Spleen (tissue), 11 donors: Measurements from ENCODE around the gene ANO1. TPM values are rescaled to one million over a fixed set of nuclear protein-coding genes. Genes with fewer than 3 reads are reported as not detected.

Experiments used
- DNase-seq: peaks from one replicate; pipeline ENCODE4 v3.0.0-alpha.2; 2020
- H3K27ac ChIP-seq, 8 donors: fragments of 200-600 bp; sonication (generic) in 7 of 8; 1 replicate in 4 of 8; 2 replicates in 4 of 8; pipeline versions ENCODE4 v1.5.0 to v1.8.0; 2016 to 2021; ENCODE audit warnings: inconsistent platforms in 4 of 8, mild to moderate bottlenecking in 4 of 8, moderate library complexity in 1 of 8
- H3K27me3 ChIP-seq, 7 donors: fragments of 200-600 bp; sonication (generic) in 6 of 7; replicated peaks in 1 of 7; 1 replicate in 4 of 7; 2 replicates in 3 of 7; pipeline versions ENCODE4 v1.5.0 to v1.8.0; 2016 to 2021; ENCODE audit warnings: inconsistent platforms in 3 of 7, mild to moderate bottlenecking in 1 of 7
- H3K36me3 ChIP-seq, 6 donors: fragments of 200-600 bp; sonication (generic) in 5 of 6; 1 replicate in 4 of 6; 2 replicates in 2 of 6; pipeline versions ENCODE4 v1.5.0 to v1.8.0; 2016 to 2021; ENCODE audit warnings: inconsistent platforms in 2 of 6
- H3K4me1 ChIP-seq, 6 donors: fragments of 200-600 bp; sonication (generic) in 5 of 6; 1 replicate in 3 of 6; 2 replicates in 3 of 6; pipeline versions ENCODE4 v1.5.0 to v1.8.0; 2016 to 2021; ENCODE audit warnings: inconsistent platforms in 3 of 6
- H3K4me3 ChIP-seq, 8 donors: fragments of 200-600 bp; sonication (generic) in 7 of 8; 1 replicate in 4 of 8; 2 replicates in 4 of 8; pipeline versions ENCODE4 v1.5.0 to v1.8.0; 2016 to 2021; ENCODE audit warnings: inconsistent platforms in 4 of 8, mild to moderate bottlenecking in 4 of 8, moderate library complexity in 2 of 8
- H3K9me3 ChIP-seq, 8 donors: fragments of 200-600 bp; sonication (generic) in 7 of 8; 1 replicate in 4 of 8; 2 replicates in 4 of 8; pipeline versions ENCODE4 v1.5.0 to v1.8.0; 2016 to 2021; ENCODE audit warnings: inconsistent platforms in 4 of 8
- CTCF ChIP-seq, 11 experiments: fragments of 200-600 bp in 7 of 11; fragments of 450-650 bp in 4 of 11; sonication (generic) in 4 of 11; IDR thresholded peaks in 8 of 11; conservative IDR thresholded peaks in 3 of 11; 1 replicate in 7 of 11; 2 replicates in 4 of 11; pipeline versions ENCODE4 v1.4.0 to v1.8.0; 2016 to 2021; ENCODE audit warnings: antibody characterized with exemption in 11 of 11, inconsistent platforms in 4 of 11, mild to moderate bottlenecking in 1 of 11
- POLR2A ChIP-seq, 3 donors: fragments of 450-650 bp; IDR thresholded peaks; one replicate each; pipeline ENCODE4 v1.5.1; 2017; ENCODE audit warnings: antibody characterized with exemption in 3 of 3, mild to moderate bottlenecking in 1 of 3
- POLR2AphosphoS5 ChIP-seq, 3 donors: sonication (generic); formaldehyde crosslinking; IDR thresholded peaks; one replicate each; pipeline ENCODE4 v1.5.1; 2017; ENCODE audit warnings: antibody characterized with exemption in 3 of 3
- WGBS, 5 donors: extraction: QIAGEN DNeasy Blood & Tissue Kit in 3 of 5; methylation state at CpG; one replicate each; pipeline versions ENCODE4 v1.1.5 to v1.1.7; 2013 to 2018; 5-methylcytosine and 5-hydroxymethylcytosine counted together
- intact Hi-C: fragments of 100-400 bp; cut with DNase I; formaldehyde crosslinking; loops from one replicate; pipeline ENCODE4 v1.15.0; 2023; ENCODE audit warnings: low total_unique reads
- polyA plus RNA-seq, 3 donors: library from polyadenylated mRNA; stranded (reverse); fragments of 200-250 nt; gene quantifications; one replicate each; pipeline ENCODE4 v1.2.1, GENCODE V29; 2013
- total RNA-seq, 7 donors: library from RNA; depleted of rRNA in 3 of 7; stranded (reverse); fragments of >200 nt in 3 of 7; fragmentation: NEBNext Ultra II Directional in 4 of 7; extraction: Animal tissue kit (Norgen Biotek cat#: 25700) in 4 of 7; gene quantifications; one replicate each; pipeline versions ENCODE4 v1.1.0 to v1.2.1, GENCODE V29; 2016 to 2021
- donor health status: healthy with polysubstance abuse.
- donor health status: DM: no; HTN: no; CAD: no; lungs with moderate emphysema.
- donor health status: DM: no; HTN: no; CAD: no.
- donor health status: Bipolar disorder and iron deficiency.
- donor health status: healthy.
- donor health status: DM: no; HTN: no; CAD: no.
- donor health status: DM: yes; HTN: yes; CAD: no.

The ANO1 gene
- total and polyA plus RNA-seq, 10 donors, result 0.22 to 1.2 (median 0.62) TPM

DNA sequence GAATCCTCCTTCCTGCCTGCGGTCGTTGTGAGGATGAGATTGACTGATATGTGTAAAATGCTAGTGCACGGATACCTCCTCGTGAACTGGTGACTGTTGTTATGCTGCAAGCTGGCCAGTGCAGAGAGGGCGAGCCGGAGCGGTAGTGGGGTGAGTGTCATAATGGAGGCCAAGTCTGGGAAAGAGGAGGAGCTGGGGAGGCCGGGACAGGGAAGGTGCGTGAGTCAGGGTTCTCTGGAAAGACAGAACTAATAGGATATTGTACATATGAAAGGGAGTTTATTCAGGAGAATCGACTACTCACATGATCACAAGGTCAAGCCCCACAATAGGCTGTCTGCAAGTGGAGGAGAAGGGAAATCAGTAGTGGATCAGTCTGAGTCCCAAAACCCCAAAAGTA, 68.2 kb downstream of the ANO1 start:
- intact Hi-C loops, result no loop called here
- Histone ChIP-seq H3K4me1 (no peaks in the 10 kb centered on the region), H3K27ac (no peak overlapping the region), H3K9me3 (no peaks in the 10 kb centered on the region), H3K27me3 (peaks cover 0 to 79% (median 32%) of the 10 kb centered on the region in 7 donors), H3K36me3 (no peaks in the 10 kb centered on the region), H3K4me3 (no peak overlapping the region)
- DNase-seq, result no peak
- no peak for TF ChIP-seq CTCF (IDR thresholded peaks at IDR 0.05 in 8 of 11, conservative IDR thresholded peaks at IDR 0.05 in 3 of 11)
- TF ChIP-seq POLR2AphosphoS5 (IDR thresholded peaks at IDR 0.05), result no peak
- TF ChIP-seq POLR2A (IDR thresholded peaks at IDR 0.05), result no peak
- 64 to 71% (median 66%) methylated on average over 10 of the region's 10 CpGs for WGBS, 5 donors

DNA sequence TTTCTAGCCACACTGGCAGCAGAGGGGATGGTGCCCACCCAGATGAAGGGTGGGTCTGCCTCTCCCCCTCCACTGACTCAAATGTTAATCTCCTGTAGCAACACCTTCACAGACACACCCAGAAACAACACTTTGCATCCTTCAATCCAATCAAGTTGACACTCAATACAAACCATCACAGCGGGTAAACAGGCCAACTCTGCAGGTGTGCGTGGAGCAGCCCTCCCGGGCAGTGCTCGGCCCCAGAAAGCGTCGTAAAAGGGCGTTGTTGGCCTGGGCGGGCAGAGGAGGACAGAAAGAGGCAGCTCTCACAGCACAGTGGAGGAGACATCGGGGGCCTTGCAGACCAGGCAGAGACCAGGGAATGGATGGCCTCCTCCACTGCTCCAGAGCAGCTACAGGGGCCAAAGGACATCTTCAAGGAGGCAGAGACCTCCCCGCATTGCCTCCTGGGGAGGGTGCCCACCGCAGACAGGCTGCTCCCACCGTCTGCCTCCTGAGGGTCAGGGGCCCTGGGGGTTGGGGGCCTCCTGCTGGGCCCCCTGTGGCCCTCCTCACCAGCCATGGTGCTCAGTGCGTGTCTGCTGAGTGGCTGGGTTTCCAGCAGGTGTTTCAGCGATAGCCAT, 68.9 kb downstream of the ANO1 start:
- Histone ChIP-seq H3K9me3 (no peaks in the 10 kb centered on the region), H3K27me3 (peaks cover 0 to 72% (median 26%) of the 10 kb centered on the region in 7 donors), H3K4me1 (no peaks in the 10 kb centered on the region), H3K36me3 (no peaks in the 10 kb centered on the region), H3K27ac (no peak overlapping the region), H3K4me3 (no peak overlapping the region)
- WGBS, 5 donors, result 45 to 64% (median 50%) methylated on average over 10 to 14 of the region's 14 CpGs
- TF ChIP-seq CTCF (IDR thresholded peaks at IDR 0.05 in 8 of 11, conservative IDR thresholded peaks at IDR 0.05 in 3 of 11), result no peak
- no peak for TF ChIP-seq POLR2AphosphoS5 (IDR thresholded peaks at IDR 0.05)
- no peak for TF ChIP-seq POLR2A (IDR thresholded peaks at IDR 0.05)
- intact Hi-C loops, result no loop called here
- no peak for DNase-seq

- Histone ChIP-seq H3K9me3 (no peaks in the 10 kb centered on the region), H3K4me1 (no peaks in the 10 kb centered on the region), H3K27me3 (peaks cover 0 to 65% (median 26%) of the 10 kb centered on the region in 7 donors), H3K36me3 (no peaks in the 10 kb centered on the region), H3K27ac (no peak overlapping the region), H3K4me3 (no peak overlapping the region)
- WGBS, 5 donors, result 70 to 77% (median 73%) methylated on average over 13 of the region's 13 CpGs
- intact Hi-C loops, result no loop called here
- no peak for TF ChIP-seq POLR2AphosphoS5 (IDR thresholded peaks at IDR 0.05)
- TF ChIP-seq POLR2A (IDR thresholded peaks at IDR 0.05), result no peak
- TF ChIP-seq CTCF (IDR thresholded peaks at IDR 0.05 in 8 of 11, conservative IDR thresholded peaks at IDR 0.05 in 3 of 11), result no peak
- DNase-seq, result no peak
Observed at GRCh38 chr11:70147668-70148067, 69.6 kb downstream of the ANO1 start.

GRCh38 chr11:70151671-70152070, 73.6 kb downstream of the ANO1 start:
- TF ChIP-seq POLR2AphosphoS5 (IDR thresholded peaks at IDR 0.05) (no peak), POLR2A (IDR thresholded peaks at IDR 0.05) (no peak), CTCF (IDR thresholded peaks at IDR 0.05 in 8 of 11, conservative IDR thresholded peaks at IDR 0.05 in 3 of 11) (no peak)
- H3K27me3 ChIP-seq, result peaks cover 0 to 32% (median 8%) of the 10 kb centered on the region in 7 donors
- DNase-seq, result no peak
- no peak overlapping the region for H3K4me3 ChIP-seq
- 86 to 95% (median 93%) methylated on average over 9 of the region's 9 CpGs for WGBS, 5 donors
- H3K4me1 ChIP-seq, result no peaks in the 10 kb centered on the region
- no peaks in the 10 kb centered on the region for H3K36me3 ChIP-seq
- peaks cover 0 to 3% (median 0%) of the 10 kb centered on the region in 8 donors for H3K9me3 ChIP-seq
- intact Hi-C loops, result no loop called here
- no peak overlapping the region for H3K27ac ChIP-seq
